Measurements from ENCODE around the gene SRC.

Gene SRC

DNA sequence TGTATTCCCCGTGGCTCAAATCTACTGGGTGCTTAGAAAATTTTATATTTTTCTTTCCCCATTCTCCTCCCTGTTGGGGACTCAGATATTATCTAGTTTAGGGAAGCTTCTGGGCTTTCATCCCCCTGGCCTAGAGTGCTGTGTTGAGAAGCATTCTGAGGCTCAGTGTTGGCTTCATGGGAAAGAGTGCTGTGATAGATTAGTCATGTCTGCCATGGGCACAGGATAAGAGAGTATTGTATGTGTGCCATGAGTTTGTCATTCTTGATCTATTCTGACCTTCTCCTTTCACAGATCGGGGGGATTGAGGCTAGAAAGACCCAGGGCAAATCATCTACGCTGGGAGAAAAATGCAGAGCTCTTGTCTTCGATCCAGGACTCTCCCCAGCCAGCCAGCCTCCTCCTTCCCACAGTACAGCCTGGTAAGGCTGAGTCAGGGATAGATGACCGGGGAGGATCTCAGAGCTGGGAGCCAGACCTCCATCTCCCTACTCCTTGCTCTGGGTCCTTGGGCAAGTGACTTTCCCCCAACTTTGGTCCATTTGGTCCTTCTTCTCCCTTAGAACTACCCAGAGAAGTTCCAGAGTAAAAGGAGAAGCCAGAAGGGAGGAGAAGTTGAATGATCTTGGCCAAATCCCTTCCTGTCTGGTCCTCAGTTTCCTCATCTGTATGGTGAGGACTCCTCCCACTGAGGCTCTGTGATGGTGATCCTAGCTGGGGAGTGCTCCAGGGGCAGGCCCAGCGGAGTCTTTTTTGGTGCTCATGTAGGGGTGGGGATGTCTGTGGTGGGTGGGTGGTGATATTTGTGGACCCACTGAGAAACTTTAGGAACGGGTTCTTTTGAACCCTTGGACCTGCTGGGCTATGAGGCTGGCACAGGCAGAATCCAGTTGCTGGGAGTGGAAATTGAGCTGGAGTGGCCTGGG, 5.0 kb downstream of the SRC start:
- no peak for DNase-seq (ENCODE audit: low read depth in 2 of 2)

DNA sequence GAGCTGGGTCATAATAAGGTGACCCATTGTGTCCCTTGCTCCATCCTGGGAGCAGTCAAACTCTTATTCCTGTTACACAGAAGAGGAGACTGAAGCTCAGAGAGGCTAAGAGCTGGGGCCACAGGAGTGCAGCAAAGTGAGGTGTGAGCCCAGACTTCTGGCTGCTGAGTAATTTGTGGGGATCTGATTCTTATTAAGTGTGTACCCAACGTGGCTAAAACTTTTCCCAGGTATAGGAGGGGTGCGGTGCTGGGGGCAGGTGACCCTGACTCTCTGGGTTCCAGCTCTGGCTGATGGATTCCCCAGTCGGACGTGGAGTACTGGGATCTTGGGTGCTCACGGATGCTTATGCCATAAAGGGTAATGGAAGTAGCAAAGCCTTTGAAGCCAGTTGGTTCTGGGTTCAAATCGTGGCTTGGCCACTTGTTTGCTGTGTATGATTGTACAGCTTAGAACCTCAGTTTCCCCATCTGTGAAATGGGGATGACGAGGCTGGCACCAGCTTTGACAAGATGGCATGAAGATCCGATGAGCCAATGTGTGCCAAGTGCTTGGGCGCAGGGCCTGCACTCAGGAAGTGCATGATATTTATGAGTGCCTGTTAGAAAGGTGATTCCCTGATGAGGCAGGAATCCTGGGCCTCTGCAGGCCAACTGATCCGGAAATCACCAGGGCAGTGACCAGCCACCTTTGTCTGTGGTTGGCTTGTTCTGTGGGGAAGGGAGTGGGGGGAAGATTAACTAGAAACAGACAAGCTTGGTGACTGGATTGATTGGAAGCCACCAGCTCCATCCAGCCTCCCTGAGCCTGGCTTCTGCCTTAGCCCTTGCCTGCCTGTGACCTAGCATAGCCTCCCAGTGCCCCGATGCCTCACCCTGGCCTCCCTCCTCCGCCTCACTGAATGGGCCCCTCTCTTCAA, 6.0 kb downstream of the SRC start:
- no peak for DNase-seq (ENCODE audit: low read depth in 2 of 2)

DNA sequence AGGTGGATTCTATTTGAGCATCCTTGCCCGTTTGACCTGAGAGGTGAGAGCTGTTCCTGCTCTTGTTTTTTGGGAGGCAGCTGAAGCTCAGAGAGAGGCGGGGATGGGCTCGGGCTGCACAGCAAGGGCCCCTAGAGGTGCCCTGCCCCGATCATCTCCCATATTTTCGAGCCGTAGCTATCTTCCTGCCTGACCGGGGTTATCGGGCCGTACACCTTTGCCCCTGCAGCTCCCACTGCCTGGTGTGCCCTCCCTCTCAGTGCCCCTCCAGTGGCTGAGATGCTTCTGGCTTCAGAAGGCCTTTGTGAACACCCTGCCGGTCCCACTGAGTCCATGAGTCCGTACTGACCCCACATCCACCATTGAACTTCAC, 6.7 kb downstream of the SRC start:
- no peak for DNase-seq (ENCODE audit: low read depth in 2 of 2)

DNA sequence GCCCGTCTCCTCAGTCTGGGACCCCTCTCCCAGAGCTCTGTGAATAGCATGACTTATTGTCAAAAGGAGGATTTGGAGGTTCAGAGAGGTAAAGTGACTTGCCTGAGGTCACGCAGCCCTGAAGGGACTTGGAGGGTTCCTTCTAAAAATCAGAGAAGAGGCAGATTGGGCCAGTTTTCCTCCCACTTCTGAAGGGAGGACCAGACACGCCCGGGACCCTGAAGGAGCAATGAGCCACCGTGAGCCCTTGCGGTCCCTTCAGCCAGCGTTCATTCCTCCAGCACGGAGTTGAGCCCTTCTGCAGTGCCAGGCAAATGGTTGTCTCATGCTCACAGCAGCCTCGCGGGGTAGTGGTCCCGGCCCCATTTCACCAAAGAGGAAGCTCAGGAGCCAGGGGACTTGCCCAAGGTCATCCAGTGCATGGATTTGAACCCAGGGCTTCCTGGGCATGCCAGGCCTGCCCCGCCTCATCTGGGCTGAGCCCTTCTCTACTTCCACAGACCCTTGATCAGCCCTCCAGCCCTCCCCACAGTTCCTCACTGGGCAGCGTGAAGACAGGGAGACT, 7.4 kb downstream of the SRC start:
- DNase-seq (ENCODE audit: low read depth in 2 of 2), result no peak

DNA sequence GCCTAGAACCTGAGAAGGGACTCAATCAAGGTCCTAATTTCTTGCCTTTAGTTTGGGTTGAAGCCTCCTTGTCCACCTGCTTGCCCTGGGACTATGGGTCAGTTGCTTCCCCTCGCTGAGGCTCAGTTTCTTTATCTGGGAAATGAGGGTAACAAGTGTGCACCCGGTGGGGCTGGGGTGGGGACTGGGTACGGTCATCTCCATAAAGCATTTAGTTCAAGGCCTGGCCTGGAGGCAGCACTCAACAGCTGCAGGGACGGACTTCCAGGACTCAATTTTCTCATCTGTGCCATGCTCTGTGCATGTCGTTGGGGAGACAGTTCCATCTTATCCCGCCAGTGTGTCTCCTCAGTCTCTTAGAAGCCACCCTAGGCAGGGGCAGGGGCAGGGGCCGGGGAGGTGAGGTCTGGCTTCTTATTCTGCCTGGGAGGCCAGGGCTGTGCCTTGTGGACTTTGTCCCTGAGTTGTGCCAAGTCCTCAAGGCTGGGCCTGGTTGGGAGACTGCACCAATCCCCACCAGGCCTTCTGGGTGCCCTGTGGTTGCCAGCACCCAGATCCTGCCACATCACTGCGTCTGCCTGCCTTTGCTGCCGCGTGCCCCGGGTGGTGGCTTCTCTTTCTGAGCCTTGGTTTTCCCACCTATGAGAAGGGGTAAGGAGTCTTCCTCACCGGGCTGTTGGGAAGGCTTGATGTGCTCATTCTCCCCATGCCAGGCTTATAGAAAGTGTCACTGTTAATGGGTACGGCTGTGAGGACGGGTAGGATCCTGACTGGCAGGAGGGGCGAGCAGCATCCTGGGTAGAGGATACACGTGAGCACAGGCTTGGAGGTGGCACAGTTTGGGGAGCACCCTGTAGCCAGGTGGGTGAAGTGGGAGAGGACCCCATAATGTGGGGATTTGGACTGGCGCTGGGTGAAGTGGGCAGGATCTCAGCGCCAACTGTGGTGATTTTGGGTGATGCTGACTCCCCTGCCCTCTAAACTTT, 8.6 kb downstream of the SRC start:
- no peak for DNase-seq (ENCODE audit: low read depth in 2 of 2)

DNA sequence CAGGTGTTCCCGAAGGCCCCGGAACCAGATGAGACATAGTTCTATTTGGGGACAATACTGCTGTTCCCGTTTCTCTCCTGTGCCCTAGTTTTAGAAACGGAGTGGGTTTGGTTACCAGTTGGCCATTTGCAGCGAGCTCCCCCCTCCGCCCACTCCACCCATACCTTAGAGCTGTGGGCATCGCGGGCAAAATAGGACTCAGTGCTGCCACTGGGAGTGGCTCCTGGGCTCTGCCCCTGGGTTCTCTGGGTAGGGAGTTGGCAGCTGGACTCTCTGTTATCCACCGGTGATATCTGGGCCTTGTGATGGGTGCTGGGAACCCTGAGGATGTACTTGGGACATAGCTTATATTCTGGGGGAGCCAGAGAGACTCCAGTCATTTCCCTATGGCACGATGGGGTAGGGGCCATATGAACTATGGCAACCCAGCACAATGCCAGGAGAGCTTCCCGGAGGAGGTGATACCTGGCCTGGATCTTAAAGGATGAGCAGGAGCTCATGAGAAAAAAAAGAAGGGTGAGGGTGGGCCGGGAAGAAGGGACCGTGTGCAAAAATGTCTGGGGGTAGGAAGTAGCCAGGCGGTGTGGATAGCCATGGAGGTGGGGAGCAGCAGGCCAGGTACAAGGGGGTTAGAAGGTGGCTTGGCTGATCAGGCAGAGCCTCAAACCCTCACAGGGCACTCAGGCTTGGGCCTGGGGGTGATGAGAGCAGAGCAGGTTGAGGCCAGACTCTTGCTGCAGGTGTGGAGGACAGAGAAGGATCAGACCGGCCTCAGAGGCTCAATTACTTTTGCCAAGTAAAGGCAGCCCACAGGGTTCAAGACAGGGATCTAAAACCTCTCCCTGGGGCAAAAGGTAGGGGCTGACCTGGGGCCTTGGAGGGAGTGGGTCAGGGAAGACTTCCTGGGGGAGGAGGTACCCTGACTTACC, 9.6 kb downstream of the SRC start:
- DNase-seq (ENCODE audit: low read depth in 2 of 2), result no peak

DNA sequence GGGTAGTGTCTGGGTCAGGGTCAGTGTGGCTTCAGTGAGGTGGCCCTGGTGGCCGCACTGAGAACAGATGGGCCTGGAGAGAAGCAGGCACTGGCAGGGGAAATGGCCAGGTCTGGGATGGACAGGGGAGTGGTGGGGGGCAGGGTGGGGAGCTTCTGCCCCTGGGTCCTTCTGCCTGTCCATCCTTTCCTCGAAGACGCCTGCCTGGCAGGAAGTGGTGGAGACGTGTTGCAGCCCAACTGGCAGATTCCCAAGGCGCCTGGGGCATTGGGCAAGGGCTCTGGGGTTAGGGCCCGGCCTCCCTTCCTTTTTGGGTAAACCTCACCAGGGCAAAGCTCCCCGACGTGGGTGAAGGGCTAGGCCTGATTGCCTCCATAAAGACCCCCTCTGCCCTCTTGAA, 10.4 kb downstream of the SRC start:
- no peak for DNase-seq (ENCODE audit: low read depth in 2 of 2)

DNA sequence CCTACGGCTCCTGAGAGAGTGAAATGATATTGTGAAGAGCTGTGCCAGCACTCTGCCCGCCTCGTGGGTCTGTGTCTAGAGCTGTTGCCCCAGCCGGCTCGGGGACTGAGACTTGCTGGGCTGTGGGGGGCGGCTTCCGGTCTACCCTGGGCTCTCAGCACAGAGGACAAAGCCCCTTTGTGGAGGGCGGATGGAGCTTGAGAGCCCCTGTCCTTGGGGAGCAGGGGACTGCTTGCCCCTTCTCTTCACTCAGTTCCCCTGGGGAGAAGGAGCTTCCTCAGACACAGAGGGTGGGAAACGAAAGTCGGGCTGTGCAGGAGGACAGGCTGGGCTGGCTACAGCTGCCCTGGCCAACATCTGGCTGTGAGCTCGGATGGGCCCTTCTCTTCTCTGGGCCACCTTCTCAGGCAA, 11.0 kb downstream of the SRC start:
- DNase-seq (ENCODE audit: low read depth in 2 of 2), result no peak

DNA sequence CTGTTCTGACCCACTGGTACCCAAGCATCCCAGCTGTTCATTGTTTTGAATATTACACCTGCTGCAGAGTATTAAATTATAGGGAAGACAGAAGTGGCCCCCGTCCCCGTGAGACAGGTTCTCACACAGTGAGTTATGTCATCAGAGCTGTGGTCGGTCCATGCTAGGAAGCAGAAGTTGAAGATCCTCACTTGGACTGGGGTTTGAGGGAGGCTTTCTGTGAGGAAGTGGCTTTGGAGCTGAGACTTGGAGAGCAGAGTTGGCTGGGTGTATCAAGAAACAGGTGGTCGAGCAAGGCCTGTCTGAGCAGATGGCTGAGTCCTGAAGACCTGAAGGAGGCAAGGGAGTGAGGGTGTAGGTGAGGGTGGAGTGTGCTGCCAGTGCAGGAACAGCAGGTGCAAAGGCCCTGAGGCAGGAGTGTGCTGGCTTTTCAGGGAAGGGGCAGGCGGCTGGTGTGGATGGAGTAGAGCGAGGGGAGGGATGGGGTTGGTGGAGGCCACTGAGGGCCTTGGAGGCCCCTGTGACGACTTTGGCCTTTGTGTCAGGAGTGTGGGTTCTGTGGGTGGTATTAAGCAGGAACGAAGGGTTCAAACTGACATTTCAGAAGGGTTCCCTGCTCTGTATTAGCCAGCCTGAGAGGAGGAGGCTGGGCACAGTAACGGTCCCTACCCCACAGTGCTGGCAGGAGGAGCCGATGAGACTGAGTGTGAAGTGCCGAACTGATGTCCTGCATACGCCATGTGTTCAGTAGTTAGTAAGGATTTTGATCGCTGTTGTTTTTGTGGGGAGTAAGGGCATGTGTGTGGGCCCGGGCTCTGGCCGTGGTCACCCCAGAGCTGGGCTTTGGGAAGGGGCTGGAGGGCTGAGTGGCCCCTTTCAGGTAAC, 11.8 kb downstream of the SRC start:
- no peak for DNase-seq (ENCODE audit: low read depth in 2 of 2)

DNA sequence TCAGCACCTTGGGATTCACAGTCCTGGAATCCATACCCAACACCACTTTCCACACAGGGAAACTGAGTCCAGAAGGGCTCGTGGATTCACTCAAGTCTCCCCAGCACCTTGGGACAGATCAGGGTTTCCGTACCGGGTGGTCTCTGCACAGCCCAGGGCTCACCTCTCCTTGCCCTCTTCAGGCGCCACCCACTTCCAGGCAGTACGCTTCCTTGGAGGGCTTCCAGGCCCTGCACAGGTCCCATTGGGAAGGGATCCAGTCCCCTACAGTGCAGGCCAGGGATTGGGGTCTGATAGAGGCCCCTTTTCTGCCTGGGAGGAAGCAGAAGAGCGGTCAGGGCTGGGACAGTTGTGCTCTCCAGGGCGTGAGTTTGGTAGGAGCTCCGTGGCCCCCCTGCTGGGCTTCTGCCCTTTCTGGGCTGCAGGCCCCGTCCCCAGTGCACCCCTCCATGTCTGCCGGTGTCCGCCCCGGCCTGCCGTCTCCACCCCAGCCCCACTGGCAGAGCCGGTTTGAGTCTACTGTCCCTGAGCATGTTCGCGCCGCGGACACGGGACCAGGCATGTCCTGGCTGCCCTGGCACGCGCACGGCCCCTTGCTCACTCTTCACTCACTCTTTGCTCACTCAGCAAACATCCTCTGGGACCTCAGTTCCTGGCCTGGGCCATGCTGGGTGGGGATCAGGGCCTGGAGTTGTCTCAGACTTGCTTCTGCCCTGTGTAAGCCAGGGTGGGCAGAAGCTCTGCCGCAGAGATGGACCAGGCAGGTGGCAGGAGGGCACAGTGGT, 12.6 kb downstream of the SRC start:
- DNase-seq (ENCODE audit: low read depth in 2 of 2), result no peak

DNA sequence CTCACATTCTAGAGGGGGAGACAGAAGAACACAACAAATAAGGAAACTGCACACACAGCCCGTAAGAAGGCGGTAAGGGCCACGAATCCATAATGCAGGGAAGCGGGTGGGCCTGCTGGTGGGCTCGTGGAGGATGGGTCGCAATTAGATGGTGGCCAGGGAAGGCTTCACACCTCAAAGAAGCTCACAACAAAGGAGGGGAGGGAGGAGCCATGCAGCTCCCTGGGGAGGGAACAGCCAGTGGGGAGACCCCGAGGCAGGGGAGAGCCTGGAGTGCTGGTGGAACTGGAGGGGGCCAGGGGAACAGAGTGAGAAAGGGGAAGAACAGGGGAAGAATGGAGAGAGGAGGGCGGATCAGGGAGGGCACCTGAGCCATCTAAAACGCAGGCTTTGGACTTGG, 13.4 kb downstream of the SRC start:
- DNase-seq (ENCODE audit: low read depth in 2 of 2), result no peak

DNA sequence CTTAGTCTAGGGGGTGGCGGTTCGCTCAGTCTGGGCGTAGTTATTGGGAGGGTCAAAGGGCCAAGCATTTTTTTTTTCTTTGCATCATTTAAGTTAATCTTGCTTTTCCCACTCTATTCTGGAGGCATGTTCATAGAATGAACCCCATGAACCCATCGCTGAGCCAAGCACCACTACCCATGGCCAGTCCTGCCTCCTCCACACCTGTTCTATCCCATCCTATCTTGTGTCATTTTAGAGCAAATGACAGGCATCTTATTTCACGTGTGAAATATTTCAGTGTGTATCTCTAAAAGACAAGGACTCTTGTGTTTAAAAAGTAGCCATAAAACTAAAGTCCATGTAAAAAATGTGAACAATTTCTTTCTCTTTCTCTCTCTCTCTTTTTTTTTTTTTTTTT, 13.9 kb downstream of the SRC start:
- no peak for DNase-seq (ENCODE audit: low read depth in 2 of 2)

DNA sequence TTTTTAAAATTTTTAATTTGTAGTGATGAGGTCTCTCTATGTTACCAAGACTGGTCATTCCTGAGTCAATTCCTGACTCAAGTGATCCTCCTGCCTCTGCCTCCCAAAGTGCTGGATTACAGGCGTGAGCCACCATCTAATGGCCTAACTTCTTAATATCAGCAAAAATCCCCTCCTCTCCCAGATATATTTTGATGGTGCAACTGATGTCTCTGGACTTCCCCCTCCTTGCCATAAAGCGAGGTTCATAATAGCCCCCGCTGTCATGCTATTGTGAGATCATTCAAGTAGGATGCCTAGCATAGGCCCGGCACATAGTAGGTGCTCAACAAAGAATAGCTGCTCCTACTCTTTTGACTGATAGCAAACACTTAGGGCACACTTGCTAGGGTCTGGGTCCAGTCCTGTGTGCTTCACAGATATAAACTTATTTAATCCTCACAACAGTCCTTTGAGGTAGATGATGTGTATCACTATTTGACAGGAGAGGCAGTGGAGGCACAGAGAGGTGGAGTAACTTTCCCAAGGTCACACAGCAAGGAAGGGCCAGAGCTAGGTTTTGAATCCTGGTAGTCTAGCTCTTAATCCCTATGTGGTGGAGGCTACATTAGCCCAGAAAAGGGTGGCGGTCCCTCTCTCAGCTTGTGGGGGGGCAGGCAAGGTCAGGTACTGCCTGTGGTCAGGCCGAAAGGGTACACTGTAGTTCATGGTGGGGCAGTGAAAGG, 14.6 kb downstream of the SRC start:
- no peak for DNase-seq (ENCODE audit: low read depth in 2 of 2)

DNA sequence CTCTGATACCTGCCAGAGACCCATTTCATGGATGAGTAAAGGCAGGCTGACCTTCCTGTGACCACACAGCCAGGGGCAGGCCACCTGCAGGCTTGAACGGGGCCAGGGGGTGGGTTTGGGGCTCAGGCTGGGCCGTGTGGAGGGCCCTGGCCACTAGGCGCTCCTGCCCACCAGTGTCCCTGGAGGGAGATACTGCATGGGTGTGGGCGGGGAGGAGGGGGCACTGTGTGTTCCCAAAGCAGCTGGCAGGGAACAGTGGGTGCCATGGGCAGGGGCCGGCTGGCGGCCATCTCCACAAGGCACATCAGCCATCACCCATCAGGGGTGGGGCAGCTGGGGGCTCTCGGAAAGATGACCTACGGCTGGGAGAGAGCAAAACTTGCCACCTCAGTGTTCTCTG, 15.4 kb downstream of the SRC start:
- DNase-seq (ENCODE audit: low read depth in 2 of 2), result no peak

DNA sequence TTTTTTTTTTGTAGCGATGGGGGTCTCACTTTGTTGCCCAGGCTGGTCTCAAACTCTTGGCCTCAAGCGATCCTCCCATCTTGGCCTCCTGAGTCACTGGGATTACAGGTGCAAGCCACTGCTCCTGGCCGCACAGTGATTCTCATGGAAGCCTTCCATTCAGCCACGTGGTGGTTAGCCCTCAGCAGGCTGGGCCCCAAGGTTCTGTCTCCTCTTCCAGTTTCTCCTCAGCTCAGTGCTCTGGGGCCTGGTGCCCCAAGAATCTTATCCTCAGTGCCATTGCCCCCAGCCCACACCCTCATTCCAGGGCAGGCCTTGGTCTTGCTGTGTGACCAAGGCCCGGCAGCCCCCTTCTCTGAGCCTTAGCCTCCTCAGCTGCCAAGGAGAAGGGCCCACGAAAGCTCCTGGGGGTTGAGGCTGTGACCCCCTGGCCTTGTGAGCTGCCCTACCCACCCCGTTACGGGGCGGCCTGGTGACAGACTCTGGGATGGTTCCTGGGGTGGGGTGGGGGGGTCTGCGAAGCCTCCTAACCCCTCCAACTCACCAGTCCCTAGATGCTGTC, 16.4 kb downstream of the SRC start:
- no peak for DNase-seq (ENCODE audit: low read depth in 2 of 2)

DNA sequence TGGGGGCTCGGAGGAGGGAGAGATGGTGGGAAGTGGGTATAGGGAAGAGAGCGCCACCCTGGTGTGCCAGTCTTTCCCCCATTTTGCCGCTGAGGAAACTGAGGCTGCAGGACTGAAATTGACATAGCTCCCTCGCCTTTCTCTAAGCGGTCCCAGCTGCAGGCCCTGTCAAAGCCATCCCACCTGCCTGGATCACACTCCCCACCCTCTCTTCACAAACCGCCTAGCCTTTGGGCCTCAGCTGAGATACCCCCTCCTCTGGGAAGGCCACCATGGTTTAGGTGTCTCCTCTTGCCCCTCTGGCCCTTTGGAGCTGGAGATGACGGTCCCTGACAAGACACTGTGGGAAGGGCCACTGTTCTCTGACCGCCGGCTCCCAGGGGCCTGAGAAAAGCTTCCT, 16.9 kb downstream of the SRC start:
- no peak for DNase-seq (ENCODE audit: low read depth in 2 of 2)
